ENCODE results near the gene PCDHA5.
"Not testable (repeated sequence)": the region's sequence is repeated elsewhere in the genome, so short reads cannot be mapped to it uniquely, and the experiment has no call there.

The PCDHA5 gene

DNA sequence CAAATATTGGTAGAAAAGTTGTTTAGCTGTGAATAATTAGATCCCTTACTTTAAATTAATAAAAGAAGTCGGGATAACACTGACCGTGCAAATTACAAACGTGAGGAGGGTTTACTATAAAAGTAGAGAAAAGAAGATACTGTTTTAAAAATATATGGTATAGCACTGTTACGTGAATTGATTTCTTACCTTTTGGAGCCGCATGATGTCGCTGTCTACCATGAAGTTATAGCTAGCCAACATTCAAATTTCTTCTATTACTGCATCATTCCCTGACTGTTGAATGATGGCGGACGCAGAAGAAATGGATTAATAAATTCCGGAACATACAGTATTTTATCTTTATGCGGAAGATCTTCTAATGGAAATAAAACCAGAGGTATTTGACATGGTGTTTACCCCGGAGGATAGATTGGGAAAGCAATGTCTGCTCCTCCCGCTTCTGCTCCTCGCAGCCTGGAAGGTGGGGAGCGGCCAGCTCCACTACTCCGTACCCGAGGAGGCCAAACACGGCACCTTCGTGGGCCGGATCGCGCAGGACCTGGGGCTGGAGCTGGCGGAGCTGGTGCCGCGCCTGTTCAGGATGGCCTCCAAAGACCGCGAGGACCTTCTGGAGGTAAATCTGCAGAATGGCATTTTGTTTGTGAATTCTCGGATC, 6.4 kb downstream of the PCDHA5 start, which contains the start of gene PCDHA6:
TSS of gene PCDHA6 (plus strand) at position 257 of the 658 bp plus-strand sequence. CDS start at position 389, 132 bp downstream.
- DNase-seq = no peak

DNA sequence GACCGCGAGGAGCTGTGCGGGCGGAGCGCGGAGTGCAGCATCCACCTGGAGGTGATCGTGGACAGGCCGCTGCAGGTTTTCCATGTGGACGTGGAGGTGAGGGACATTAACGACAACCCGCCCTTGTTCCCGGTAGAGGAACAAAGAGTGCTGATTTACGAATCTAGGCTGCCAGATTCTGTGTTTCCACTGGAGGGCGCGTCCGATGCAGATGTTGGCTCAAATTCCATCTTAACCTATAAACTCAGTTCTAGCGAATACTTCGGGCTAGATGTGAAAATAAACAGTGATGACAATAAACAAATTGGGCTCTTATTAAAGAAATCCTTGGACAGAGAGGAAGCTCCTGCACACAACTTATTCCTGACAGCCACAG, 6.9 kb downstream of the PCDHA5 start:
- DNase-seq = no peak

DNA sequence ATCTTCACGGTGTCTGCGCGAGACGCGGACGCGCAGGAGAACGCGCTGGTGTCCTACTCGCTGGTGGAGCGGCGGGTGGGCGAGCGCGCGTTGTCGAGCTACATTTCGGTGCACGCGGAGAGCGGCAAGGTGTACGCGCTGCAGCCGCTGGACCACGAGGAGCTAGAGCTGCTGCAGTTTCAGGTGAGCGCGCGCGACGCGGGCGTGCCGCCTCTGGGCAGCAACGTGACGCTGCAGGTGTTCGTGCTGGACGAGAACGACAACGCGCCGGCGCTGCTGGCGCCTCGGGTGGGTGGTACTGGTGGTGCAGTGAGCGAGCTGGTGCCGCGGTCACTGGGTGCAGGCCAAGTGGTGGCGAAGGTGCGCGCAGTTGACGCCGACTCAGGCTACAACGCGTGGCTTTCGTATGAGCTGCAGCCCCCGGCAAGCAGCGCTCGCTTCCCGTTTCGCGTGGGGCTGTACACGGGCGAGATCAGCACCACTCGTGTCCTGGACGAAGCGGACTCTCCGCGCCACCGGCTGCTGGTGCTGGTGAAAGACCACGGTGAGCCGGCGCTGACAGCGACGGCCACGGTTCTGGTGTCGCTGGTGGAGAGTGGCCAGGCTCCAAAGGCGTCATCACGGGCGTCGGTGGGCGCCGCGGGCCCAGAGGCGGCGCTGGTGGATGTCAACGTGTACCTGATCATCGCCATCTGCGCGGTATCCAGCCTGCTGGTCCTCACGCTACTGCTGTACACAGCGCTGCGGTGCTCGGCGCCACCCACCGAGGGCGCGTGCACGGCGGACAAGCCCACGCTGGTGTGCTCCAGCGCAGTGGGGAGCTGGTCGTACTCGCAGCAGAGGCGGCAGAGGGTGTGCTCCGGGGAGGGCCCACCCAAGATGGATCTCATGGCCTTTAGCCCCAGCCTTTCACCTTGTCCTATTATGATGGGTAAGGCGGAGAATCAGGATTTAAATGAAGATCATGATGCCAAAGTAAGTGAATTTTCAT, 8.4 kb downstream of the PCDHA5 start:
- not testable (repeated sequence) for DNase-seq

DNA sequence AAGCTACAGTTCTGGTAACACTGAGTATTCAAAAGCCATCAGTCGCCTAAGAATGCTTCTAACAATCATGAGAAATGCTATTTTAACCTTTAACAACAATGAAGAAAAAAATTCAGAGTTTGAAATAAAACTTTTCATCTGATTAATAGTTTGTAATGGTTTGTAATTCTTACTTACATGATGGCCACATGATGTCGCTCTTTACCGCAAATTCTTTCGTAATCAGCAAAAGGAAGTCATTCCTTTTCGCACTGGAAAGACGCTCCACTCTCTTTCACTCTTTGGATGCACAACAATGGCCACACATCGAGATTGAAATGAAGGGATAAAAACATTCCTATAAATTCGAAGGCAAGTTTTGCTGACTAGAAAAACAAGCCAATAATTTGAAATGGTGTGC, 12.6 kb downstream of the PCDHA5 start, which contains the start of gene PCDHA7:
TSS of gene PCDHA7 (plus strand) at position 277 of the 400 bp plus-strand sequence. CDS start at position 392, 115 bp downstream.
- no peak for DNase-seq

DNA sequence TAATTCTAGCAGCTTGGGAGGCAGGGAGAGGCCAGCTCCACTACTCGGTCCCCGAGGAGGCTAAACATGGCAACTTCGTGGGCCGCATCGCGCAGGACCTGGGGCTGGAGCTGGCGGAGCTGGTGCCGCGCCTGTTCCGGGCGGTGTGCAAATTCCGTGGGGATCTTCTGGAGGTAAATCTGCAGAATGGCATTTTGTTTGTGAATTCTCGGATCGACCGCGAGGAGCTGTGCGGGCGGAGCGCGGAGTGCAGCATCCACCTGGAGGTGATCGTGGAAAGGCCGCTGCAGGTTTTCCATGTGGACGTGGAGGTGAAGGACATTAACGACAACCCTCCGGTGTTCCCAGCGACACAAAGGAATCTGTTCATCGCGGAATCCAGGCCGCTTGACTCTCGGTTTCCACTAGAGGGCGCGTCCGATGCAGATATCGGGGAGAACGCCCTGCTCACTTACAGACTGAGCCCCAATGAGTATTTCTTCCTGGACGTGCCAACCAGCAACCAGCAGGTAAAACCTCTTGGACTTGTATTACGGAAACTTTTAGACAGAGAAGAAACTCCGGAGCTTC, 13.1 kb downstream of the PCDHA5 start:
- not testable (repeated sequence) for DNase-seq

DNA sequence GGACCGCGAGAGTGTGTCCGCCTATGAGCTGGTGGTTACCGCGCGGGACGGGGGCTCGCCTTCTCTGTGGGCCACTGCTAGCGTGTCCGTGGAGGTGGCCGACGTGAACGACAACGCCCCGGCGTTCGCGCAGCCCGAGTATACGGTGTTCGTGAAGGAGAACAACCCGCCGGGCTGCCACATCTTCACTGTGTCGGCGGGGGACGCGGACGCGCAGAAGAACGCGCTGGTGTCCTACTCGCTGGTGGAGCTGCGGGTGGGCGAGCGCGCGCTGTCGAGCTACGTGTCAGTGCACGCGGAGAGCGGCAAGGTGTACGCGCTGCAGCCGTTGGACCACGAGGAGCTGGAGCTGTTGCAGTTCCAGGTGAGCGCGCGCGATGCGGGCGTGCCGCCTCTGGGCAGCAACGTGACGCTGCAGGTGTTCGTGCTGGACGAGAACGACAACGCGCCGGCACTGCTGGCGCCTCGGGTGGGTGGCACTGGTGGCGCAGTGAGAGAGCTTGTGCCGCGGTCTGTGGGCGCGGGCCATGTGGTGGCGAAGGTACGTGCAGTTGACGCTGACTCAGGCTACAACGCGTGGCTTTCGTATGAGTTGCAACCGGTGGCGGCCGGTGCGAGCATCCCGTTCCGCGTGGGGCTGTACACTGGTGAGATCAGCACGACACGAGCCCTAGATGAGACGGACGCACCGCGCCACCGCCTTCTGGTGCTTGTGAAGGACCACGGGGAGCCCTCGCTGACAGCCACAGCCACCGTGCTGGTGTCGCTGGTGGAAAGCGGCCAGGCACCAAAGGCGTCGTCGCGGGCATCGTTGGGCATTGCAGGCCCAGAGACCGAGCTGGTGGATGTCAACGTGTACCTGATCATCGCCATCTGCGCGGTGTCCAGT, 14.5 kb downstream of the PCDHA5 start:
- DNase-seq = no peak

DNA sequence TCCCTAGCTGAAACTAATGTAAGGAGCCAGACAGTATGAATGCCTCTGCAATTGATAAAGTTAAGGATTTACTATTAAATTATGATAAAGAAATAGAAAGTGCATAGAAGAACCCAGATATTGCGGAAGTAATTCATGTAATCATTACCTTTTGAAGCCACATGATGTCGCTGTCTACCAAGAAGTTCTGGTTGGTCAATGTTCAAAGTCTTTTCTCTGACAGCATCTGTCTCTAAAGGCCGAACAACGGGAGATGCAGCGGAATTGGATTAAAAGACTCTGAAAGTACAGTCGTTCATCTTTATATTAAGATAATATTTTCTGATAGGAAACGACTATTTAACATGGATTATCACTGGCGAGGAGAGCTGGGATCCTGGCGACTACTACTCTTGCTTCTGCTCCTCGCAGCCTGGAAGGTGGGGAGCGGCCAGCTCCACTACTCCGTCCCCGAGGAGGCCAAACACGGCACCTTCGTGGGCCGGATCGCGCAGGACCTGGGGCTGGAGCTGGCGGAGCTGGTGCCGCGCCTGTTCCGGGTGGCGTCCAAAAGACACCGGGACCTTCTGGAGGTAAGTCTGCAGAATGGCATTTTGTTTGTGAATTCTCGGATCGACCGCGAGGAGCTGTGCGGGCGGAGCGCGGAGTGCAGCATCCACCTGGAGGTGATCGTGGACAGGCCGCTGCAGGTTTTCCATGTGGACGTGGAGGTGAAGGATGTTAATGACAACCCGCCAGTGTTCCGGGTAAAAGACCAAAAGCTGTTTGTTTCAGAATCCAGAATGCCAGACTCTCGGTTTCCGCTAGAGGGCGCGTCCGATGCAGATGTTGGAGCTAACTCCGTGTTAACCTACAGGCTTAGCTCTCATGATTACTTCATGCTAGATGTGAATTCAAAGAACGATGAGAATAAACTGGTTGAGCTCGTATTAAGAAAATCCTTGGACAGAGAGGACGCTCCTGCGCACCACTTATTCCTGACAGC, 19.9 kb downstream of the PCDHA5 start, which contains the start of gene PCDHA8:
TSS of gene PCDHA8 (plus strand) at position 210 of the 985 bp plus-strand sequence. CDS start at position 345, 135 bp downstream.
- DNase-seq = peak; percentile 6

DNA sequence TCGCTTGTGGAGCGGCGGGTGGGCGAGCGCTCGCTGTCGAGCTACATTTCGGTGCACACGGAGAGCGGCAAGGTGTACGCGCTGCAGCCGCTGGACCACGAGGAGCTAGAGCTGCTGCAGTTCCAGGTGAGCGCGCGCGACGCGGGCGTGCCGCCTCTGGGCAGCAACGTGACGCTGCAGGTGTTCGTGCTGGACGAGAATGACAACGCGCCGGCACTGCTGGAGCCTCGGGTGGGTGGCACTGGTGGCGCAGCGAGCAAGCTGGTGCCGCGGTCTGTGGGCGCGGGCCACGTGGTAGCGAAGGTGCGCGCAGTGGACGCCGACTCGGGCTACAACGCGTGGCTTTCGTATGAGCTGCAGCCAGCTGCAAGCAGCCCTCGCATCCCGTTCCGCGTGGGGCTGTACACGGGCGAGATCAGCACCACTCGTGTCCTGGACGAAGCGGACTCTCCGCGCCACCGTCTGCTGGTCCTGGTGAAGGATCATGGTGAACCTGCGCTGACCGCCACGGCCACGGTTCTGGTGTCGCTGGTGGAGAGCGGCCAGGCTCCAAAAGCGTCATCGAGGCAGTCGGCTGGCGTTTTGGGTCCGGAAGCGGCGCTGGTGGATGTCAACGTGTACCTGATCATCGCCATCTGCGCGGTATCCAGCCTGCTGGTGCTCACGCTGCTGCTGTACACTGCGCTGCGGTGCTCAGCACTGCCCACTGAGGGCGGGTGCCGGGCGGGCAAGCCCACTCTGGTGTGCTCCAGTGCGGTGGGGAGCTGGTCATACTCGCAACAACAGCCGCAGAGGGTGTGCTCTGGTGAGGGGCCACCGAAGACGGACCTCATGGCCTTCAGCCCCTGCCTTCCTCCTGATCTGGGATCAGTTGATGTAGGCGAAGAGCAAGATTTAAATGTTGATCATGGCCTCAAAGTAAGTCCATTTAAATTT, 21.7 kb downstream of the PCDHA5 start:
- no peak for DNase-seq

DNA sequence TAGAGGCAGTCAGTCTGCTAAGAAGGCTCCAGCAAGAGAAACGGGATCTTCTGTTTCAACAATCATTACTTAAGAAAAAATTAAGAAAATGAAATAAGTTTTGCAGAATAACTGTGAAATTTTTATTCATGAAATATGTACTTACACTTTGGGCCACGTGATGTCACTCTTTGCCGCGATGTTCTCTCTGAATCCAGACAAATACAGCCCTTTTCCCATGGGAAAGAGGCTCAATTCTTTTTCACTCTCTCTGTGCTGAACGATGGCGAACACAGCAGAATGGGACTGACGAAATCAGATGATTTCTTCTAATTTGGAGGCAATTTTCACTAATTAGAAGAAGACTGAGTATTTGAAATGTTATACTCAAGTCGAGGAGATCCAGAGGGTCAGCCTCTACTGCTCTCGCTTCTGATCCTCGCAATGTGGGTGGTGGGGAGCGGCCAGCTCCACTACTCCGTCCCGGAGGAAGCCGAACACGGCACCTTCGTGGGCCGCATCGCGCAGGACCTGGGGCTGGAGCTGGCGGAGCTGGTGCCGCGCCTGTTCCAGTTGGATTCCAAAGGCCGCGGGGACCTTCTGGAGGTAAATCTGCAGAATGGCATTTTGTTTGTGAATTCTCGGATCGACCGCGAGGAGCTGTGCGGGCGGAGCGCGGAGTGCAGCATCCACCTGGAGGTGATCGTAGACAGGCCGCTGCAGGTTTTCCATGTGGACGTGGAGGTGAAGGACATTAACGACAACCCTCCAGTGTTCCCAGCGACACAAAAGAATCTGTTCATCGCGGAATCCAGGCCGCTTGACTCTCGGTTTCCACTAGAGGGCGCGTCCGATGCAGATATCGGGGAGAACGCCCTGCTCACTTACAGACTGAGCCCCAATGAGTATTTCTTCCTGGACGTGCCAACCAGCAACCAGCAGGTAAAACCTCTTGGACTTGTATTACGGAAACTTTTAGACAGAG, 27.0 kb downstream of the PCDHA5 start, which contains the start of gene PCDHA9:
TSS of gene PCDHA9 (plus strand) at position 244 of the 964 bp plus-strand sequence. CDS start at position 358, 114 bp downstream.
- not testable (repeated sequence) for DNase-seq

DNA sequence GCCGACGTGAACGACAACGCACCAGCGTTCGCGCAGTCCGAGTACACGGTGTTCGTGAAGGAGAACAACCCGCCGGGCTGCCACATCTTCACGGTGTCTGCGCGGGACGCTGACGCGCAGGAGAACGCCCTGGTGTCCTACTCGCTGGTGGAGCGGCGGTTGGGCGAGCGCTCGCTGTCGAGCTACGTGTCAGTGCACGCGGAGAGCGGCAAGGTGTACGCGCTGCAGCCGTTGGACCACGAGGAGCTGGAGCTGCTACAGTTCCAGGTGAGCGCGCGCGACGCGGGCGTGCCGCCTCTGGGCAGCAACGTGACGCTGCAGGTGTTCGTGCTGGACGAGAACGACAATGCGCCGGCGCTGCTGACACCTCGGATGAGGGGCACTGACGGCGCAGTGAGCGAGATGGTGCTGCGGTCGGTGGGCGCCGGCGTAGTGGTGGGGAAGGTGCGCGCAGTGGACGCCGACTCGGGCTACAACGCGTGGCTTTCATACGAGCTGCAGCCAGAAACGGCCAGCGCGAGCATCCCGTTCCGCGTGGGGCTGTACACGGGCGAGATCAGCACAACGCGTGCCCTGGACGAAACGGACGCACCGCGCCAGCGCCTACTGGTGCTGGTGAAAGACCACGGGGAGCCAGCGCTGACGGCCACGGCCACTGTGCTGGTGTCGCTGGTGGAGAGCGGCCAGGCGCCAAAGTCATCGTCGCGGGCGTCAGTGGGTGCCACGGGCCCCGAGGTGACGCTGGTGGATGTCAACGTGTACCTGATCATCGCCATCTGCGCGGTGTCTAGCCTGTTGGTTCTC, 28.6 kb downstream of the PCDHA5 start:
- not testable (repeated sequence) for DNase-seq

DNA sequence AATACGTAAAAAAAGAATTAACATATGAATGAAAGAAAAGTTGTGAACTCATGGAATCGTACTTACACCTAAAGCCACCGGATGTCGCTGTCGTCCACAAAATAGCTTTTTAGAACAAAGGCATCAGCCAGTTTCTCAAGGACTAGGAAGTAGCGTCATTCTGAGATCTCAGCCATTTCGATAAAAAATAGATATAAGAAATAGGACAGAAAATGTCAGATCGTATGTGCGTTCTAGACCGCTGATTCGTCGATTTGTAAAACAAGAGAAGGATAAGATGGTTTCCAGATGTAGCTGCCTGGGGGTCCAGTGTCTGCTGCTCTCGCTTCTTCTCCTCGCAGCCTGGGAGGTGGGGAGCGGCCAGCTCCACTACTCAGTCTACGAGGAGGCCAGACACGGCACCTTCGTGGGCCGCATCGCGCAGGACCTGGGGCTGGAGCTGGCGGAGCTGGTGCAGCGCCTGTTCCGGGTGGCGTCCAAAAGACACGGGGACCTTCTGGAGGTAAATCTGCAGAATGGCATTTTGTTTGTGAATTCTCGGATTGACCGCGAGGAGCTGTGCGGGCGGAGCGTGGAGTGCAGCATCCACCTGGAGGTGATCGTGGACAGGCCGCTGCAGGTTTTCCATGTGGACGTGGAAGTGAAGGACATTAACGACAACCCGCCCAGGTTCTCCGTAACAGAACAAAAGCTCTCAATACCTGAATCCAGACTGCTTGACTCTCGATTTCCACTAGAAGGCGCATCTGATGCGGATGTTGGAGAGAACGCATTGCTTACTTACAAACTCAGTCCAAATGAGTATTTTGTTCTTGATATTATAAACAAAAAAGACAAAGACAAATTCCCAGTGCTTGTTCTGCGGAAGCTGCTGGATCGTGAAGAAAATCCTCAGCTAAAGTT, 34.6 kb downstream of the PCDHA5 start, which contains the start of gene PCDHA10:
TSS of gene PCDHA10 (plus strand) at position 126 of the 903 bp plus-strand sequence. CDS start at position 278, 152 bp downstream.
- no peak for DNase-seq

DNA sequence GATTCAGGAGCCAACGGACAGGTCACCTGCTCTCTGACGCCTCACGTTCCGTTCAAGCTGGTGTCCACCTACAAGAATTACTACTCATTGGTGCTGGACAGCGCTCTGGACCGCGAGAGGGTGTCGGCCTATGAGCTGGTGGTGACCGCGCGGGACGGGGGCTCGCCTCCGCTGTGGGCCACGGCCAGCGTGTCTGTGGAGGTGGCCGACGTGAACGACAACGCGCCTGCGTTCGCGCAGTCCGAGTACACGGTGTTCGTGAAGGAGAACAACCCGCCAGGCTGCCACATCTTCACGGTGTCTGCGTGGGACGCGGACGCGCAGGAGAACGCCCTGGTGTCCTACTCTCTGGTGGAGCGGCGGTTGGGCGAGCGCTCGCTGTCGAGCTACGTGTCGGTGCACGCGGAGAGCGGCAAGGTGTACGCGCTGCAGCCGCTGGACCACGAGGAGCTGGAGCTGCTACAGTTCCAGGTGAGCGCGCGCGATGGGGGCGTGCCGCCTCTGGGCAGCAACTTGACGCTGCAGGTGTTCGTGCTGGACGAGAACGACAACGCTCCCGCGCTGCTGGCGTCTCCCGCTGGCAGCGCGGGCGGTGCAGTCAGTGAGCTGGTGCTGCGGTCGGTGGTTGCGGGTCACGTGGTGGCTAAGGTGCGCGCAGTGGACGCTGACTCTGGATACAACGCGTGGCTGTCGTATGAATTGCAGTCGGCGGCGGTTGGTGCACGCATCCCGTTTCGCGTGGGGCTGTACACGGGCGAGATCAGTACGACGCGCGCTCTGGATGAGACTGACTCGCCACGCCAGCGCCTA, 36.0 kb downstream of the PCDHA5 start:
- no peak for DNase-seq

DNA sequence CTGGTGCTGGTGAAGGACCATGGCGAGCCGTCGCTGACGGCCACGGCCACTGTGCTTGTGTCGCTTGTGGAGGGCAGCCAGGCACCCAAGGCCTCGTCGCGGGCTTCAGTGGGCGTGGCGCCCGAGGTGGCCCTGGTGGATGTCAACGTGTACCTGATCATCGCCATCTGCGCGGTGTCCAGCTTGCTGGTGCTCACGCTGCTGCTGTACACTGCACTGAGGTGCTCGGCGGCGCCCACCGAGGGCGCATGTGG, 36.5 kb downstream of the PCDHA5 start:
- DNase-seq = no peak

DNA sequence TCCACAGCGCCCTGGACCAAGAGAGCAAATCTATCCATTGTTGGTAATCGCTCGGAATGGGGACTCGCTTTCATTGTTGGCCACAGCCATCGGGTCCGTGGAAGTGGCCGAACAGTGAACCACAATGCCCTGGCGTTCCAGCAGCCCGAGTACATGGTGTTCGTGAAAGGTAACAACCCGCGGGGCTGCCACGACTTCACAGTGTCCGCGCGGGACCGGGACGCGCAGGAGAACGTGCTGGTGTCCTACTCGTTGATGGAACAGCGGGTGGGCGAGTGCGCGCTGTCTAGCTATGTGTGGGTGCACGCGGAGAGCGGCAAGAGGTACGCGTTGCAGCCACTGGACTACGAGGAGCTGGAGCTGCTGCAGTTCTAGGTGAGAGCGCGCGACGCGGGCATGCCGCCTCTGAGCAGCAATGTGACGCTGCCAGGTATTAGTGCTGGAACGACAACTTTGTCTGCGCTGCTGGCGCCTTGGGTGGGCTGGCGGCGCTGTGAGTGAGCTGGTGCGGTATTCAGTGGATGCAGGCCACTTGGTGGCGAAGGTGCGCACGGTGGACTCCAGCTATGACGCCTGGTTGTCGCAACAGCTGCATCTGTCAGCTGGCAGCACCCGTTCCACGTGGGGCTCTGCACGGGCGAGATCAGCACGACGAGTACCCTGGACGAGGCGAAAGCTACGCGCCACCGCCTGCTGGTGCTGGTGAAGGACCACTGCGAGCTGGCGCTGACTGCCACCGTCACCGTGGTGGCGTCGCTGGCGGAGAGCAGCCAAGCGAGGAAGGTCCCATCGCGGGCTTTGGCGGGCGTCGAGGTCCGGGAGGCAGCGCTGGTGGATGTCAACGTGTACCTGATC, 41.3 kb downstream of the PCDHA5 start:
- no peak for DNase-seq
